Stimulated activated CD4-positive, alpha-beta T cell treated with anti-CD3 and anti-CD28 coated beads, Interleukin-4, amount 100 ng/mL, for 1 hour (primary cell): ENCODE measurements around the gene WDR81.
A peak's percentile ranks its signal among the peaks of the same experiment; 100 is the strongest.
"Not testable (repeated sequence)": the region's sequence is repeated elsewhere in the genome, so short reads cannot be mapped to it uniquely, and the experiment has no call there.

Experiments
- DNase-seq: peaks from one replicate; pipeline ENCODE4 v3.0.0-alpha.2; 2020

WDR81 gene

DNA sequence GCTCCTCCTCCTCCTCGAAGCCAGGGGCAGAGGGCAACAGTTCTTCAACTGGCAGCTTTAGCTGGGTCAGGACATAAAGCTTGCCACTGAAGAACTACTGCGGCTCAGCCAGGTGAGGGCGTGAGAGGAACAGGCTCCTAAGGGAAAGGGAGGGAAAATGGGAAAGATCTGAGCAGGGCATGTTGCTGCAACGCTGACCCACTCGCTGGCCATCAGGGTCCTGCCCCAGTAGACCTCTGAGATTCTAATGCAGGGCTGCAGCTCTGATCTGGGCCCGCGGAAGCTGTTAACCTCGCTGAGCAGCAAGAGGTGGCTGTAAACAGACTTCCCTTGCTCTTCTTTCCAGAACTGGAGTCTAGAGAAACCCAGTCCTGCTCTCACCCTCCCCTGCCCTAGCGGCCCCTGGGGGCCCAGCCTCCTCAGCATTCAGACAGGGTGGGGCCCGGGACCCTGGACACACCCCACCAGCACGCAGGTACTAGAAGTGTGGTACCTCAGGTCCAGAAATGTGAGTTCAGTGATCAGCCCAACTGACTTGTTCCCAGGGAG is 10.6 kb upstream of the WDR81 start:
- no peak for DNase-seq

DNA sequence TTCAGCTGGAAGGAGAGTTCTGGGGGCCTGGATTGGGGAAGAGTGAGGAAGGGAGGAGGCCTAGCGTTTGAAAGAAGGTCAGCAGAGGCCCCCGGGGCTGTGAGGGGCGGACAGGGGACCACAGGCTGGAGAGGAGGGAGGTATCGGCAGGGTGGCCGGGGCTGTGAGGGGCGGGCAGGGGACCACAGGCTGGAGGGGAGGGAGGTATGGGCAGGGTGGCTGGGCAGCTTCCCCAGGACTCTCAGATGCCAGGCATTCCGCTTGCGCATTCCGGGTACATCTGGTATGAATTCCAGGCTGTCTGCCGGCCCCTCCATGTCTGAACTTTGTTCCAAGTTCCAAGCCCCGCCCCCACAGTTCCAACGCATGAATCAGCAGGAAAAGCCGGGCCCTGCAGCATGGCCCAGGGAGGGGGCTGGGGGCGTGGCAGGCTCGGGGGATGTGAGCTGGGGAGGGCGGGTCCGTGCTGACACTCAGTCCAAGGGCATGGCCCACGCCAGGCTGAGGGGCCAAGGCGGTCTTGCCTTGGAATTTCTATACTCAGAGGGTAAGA is 10.0 kb upstream of the WDR81 start:
- peak; percentile 32 for DNase-seq

DNA sequence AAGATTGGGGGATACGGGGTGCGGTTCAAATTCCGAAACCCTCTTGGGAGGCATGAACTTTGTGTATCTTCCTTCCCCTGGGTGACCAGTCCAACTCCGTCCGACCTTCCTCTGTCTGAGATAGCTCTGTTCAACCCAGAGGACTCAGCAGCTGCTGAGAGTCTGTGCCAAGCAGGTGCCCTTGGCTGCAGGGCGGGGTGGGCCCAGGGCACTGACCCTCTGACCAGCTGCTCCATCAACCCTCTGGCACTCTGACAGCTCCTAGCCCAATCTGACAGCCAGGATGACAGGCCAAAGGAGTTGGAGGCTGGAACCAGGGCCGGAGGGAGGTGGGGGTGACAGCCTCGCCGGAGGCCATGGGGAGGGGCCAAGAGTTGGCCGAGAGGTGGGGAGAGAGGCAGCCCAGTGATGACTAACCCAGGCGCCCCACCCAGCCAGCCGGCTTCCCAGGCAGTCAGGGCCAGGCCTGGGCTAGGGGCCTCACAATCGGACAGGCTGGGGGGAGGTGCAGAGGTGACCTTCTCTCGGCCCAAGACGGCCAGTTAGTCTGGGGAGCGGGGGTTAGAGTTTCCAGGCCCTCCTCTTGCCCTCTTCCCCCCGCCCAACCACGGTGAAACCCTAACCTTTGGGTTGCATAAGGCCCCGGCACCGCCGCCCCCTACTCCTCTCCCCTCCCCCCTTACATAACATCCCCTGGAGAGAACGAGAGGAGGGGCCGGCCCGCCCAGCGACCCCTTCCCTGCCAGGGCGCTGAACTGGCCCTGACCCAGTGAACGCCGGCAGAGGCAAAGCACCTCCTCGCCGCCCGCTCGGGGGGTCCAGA is 9.3 kb upstream of the WDR81 start:
- DNase-seq, result peak; percentile 48

DNA sequence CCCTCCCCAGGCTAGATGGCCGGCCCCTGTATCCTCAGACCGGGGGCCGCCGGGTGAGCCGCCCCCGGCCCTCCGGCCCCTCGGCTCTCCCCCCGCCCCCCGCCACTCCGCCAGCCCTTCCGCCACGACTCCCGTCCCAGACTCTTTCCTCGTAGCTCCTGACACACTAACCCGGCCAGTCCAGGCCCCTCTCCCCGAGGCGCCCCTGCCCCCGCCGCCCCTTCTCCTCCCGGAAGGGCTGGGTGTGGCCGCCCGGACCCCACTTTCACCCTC is 8.8 kb upstream of the WDR81 start:
- DNase-seq, result no peak

DNA sequence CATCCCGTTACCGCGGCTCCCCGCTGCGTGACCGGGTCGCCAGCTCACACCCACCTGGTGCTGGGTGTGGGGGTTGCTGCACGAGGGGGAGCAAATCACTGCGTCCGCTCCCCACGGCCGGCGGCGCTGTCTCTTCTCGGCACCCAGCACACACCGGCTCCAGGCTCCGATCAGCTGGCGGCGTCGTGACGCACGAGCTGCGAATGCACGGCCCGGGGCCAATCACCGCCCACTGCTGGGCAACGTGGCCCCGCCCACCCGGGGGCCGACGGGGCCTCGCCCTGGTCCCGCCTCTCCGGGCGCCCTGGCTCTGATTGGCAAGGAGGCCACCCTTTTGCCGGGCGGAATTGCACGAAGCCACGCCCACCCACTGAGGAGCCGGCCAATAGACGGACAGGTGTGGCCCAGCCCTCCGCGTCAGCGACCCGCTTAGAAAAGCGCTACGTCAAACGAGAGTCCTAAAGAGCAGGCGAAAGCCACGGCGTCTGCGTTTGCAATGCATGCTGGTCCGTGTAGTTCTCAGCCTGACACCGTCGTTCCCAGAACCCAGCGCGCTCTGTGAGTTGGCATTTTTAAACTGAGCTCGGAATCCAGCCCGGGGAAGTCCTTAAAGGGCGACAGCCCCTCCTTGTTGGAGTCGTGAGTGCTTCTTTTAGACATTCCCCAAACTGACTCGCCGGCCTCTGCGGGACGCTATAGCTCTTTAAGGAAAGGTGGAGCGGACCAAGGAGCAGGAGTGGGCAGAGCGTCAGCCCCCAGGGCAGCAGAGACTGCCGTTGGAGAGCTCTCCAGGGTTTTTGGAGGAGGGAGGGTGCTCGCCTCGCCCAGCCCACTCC is 8.2 kb upstream of the WDR81 start:
- peak; percentile 100 for DNase-seq

DNA sequence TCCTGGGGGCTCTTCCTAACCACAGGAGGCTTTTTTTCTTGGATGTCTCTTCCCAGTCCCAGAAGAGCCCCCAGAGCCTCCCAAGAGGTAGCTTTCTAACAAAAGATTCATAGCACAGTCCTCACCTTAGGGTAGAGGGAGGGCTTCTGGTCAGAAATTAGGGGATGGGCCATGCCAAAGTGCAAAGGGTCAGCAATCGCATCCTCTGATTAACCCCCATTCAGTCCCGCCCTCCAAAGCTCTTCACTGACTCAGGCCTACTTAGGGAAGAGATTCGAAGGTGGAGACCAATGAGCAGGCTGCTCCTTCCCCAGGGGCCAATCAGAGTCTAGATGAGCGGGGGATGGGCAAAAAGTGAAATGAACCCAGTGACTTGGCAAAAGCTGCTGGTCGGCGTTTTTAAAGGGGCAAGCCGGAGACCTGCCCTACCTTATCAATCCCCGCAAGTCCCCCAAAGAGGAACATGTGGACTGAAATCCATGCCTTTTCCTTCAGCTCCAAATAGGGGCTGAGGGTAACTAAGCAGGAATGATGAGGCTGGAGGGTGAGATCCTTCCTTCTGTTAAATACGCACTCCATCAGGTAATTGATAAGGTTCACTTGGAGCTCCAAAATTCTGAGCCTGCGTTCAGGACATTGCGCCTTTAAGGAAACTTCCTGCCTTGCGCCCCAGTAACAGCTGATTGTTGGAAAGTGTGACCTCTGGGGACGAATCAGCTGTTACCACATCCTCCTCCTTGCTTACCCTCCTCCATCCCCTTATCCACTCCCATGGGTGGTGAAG is 7.4 kb upstream of the WDR81 start:
- DNase-seq, result peak; percentile 75

DNA sequence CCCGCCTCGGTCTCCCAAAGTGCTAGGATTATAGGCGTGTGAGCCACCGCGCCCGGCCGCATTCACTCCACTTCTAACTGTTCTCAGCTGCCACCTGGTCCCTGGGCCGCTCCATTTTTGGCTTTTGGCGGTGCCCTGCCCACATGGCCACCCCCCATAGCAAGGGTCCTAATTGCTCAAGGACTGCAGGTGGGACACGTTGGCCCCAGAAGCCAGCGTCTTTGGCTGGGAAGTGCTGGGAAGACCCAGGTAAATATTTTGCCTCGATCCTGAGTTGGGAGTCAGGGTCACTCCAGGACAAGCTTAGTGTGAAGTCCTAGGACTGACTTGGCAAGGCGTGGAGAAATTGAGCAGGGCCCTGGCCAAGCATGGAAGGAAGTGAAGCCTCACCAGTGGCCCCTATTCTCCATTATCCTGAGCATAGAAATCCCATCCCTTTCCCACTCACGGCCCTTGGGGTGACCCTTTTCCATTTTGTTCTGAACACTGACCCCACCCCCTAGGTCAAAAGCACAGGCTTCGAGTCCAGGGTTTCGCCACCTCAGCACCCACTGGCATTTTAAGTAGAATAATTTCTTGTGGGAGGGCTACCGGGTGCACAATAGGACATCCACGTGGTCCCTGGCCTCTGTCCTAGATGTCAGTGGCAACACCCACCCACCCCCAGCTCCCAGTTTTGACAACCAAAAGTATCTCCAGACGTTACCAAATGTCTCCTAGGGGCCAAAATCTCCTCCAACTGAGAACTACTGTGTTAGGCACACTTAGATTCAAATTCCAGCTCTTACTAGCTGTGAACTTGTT is 5.9 kb upstream of the WDR81 start:
- no peak for DNase-seq

DNA sequence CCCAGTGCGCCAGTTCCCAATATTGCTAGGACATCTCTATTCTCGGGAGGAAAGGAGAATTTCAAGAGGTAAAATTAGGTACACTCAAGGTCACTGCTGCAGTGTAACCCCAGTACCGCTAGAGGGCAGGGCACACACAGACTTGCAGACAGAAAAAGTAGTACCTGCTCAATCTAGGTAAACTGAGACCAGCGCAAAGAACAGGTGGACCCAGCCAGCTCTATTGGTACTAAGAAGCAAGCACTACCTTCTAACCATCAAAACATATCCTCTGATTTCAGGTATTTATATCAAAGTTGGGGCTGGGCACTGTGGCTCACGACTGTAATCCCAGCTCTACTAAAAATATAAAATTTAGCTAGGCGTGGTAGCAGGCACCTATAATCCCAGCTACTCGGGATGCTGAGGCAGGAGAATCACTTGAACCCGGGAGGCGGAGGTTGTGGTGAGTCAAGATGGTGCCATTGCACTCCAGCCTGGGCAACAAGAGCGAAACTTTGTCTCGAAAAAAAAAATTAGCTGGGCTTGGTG is 3.6 kb upstream of the WDR81 start:
- DNase-seq, result peak; percentile 73

DNA sequence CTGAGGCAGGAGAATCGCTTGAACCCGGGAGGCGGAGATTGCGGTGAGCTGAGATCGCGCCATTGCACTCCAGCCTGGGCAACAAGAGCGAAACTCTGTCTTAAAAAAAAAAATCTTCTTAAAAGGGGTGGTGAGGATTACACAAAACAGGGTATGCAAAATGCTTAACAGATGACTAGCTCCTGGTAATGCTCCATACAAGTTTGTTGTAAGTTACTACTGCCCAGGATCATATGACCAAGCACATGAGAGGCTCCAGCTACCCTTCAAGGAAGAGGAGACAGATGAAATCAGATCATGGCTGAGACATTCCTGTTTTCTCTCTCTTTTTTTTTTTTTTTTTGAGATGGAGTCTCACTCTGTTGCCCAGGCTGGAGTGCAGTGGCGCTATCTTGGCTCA is 2.5 kb upstream of the WDR81 start:
- DNase-seq, result not testable (repeated sequence)

DNA sequence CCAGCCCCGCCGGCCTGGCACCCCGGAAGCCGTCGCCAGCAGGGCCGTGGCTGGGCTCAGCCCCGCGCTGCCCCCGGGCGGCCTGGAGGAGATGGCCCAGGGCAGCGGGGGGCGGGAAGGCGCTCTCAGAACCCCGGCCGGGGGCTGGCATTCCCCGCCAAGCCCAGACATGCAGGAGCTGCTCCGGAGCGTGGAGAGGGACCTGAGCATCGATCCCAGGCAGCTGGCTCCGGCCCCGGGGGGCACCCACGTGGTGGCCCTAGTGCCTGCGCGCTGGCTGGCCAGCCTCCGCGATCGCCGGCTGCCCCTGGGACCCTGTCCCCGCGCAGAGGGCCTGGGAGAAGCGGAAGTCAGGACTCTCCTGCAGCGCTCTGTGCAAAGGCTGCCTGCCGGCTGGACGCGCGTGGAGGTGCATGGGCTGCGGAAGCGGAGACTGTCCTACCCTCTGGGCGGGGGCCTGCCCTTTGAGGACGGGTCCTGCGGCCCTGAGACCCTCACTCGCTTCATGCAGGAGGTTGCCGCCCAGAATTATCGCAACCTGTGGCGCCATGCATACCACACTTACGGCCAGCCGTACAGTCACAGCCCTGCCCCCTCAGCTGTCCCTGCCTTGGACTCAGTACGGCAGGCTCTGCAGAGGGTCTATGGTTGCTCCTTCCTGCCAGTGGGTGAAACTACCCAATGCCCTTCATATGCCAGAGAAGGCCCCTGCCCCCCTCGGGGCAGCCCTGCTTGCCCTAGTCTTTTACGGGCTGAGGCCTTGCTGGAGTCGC is 551 bp downstream of the WDR81 start:
- no peak for DNase-seq

DNA sequence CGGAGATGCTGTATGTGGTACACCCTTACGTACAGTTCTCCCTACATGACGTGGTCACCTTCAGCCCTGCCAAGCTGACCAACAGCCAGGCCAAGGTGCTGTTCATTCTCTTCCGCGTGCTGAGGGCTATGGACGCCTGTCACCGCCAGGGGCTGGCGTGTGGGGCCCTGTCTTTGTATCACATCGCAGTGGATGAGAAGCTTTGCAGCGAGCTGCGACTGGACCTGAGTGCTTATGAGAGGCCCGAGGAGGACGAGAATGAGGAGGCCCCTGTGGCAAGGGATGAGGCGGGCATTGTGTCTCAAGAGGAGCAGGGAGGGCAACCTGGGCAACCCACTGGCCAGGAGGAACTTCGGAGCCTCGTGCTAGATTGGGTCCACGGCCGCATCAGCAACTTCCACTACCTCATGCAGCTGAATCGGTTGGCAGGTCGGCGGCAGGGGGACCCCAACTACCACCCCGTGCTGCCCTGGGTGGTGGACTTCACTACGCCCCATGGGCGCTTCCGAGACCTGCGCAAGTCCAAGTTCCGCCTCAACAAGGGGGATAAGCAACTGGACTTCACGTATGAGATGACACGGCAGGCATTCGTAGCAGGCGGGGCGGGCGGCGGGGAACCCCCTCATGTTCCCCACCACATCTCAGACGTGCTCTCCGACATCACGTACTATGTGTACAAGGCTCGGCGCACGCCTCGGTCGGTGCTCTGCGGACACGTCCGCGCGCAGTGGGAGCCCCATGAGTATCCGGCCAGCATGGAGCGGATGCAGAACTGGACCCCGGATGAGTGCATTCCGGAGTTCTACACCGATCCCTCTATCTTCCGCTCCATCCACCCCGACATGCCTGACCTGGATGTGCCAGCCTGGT is 1.4 kb downstream of the WDR81 start:
- no peak for DNase-seq

DNA sequence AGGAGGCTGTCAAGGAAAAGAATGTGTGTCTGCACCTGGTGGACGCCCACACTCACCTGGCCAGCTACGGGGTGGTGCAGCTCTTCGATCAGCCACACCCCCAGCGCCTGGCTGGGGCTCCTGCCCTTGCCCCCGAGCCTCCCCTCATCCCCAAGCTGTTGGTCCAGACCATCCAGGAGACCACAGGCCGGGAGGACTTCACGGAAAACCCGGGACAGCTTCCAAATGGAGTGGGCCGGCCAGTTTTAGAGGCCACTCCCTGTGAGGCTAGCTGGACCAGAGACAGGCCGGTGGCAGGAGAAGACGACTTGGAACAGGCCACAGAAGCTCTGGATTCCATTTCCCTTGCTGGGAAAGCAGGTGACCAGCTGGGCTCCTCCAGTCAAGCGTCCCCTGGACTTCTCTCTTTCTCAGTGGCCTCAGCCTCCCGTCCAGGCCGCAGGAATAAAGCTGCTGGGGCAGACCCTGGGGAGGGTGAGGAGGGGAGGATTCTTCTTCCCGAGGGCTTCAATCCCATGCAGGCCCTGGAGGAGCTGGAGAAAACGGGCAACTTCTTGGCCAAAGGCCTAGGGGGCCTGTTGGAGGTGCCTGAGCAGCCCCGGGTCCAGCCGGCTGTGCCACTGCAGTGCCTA is 2.2 kb downstream of the WDR81 start:
- DNase-seq, result no peak

DNA sequence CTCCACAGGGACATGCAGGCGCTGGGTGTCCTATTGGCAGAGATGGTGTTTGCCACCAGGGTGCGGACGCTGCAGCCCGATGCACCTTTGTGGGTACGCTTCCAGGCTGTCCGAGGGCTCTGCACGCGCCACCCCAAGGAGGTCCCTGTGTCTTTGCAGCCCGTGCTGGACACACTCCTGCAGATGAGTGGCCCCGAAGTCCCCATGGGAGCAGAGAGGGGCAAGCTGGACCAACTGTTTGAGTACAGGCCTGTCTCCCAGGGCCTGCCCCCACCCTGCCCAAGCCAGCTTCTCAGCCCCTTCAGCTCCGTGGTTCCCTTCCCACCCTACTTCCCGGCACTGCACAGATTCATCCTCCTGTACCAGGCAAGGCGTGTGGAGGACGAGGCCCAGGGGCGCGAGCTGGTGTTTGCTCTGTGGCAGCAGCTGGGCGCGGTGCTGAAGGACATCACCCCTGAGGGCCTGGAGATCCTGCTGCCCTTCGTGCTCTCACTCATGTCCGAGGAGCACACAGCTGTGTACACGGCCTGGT is 2.8 kb downstream of the WDR81 start:
- no peak for DNase-seq

DNA sequence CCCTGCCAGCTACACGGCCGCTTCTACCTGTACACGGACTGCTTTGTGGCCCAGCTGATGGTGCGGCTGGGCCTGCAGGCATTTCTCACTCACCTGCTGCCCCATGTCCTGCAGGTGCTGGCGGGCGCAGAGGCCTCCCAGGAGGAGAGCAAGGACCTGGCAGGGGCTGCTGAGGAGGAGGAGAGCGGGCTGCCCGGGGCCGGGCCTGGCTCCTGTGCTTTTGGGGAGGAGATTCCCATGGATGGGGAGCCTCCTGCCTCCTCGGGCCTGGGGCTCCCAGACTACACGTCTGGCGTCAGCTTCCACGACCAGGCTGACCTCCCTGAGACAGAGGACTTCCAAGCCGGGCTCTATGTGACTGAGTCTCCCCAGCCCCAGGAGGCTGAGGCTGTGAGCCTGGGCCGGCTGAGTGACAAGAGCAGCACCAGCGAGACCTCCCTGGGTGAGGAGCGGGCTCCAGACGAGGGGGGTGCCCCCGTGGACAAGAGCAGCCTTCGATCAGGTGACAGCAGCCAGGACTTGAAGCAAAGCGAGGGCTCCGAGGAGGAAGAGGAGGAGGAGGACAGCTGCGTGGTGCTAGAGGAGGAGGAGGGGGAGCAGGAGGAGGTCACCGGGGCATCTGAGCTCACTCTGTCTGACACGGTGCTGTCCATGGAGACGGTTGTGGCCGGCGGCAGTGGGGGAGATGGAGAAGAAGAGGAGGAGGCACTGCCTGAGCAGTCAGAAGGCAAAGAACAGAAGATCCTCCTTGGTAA is 3.5 kb downstream of the WDR81 start:
- no peak for DNase-seq

DNA sequence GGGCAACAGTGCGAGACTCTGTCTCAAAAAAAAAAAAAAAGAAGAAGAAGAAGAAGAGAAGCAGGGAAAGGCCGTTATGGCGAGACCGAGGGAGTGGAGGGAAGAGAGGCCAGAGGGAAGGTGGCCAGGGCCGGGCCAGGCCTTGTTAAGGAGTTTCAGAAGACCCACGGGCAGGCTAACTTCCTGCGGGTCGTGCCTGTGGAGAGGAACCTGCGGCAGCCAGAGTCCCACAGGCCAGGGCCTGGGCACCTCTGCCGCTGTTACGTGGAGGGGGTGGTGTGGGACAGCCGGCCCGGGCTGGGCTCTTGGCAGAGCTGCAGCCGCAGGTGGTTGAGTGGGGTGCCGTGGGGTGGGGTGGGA is 5.4 kb downstream of the WDR81 start:
- DNase-seq, result no peak

DNA sequence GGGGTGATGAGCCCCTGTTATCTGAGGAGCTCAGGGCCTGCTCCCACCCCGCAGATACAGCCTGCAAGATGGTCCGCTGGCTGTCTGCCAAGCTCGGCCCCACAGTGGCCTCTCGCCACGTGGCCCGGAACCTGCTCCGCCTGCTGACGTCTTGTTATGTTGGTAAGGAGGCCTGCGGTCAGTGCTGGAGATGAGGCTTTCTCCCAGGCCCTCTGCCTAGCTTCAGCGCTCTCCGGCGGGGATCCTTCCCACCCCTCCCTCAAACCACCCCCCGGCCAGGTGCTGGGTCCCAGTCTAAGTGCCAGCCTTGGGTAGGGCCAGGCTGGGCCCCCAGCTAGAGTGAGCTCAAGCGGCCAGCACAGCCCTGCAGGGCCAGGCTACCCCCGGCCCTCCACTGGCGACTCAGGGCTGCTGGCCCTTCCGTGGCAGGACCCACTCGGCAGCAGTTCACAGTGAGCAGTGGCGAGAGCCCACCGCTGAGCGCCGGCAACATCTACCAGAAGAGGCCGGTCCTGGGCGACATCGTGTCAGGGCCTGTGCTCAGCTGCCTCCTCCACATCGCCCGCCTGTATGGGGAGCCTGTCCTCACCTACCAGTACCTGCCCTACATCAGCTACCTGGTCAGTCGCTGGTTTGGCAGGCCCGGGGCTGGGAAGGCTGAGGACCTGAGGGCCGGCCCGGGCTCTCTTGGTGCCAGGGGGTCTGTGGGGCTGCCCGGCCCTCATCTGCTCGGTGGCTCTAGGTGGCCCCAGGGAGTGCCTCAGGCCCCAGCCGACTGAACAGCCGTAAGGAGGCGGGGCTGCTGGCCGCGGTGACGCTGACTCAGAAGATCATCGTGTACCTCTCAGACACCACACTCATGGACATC is 6.1 kb downstream of the WDR81 start:
- DNase-seq, result no peak

DNA sequence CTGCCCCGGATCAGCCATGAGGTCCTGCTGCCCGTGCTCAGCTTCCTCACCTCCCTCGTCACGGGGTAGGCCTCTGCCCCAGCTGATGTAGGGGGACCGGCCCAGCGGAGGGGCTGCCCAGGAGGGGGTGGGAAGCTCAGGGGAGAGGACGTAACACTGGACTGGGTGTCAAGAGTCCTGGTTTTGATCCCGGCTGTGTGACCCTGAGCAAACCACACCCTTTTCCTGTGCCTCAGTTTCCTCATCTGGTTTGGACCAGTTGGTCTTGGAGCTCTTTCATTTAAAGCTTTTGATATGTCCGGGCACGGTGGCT is 6.6 kb downstream of the WDR81 start:
- DNase-seq, result no peak
